Measurements from ENCODE around the gene GNG7. TPM values are rescaled to one million over a fixed set of nuclear protein-coding genes. Genes with fewer than 3 reads are reported as not detected.

The GNG7 gene
- total RNA-seq, 4 donors from 2014 or later, result 2.1 to 4.3 (median 3.0) TPM

GRCh38 chr19:2726160-2726855, 23.8 kb upstream of the GNG7 start:
- no peak overlapping the region for H3K27ac ChIP-seq
- H3K4me3 ChIP-seq, result no peak overlapping the region
- H3K27me3 ChIP-seq, result peaks cover 41% of the 10 kb centered on the region
- WGBS, result 86% methylated on average over 6 of the region's 15 CpGs
- no peak for TF ChIP-seq POLR2AphosphoS5 (IDR thresholded peaks at IDR 0.05)
- no peak for TF ChIP-seq EP300 (IDR thresholded peaks at IDR 0.05)
- no peak for TF ChIP-seq CTCF (IDR thresholded peaks at IDR 0.05)
- TF ChIP-seq POLR2A (IDR thresholded peaks at IDR 0.05), result no peak
- no peak for DNase-seq (ENCODE audit: low spot score in 2 of 2)
- H3K4me1 ChIP-seq, result peaks cover 31% of the 10 kb centered on the region
- no peaks in the 10 kb centered on the region for H3K36me3 ChIP-seq
- no peaks in the 10 kb centered on the region for H3K9me3 ChIP-seq

GRCh38 chr19:2724148-2724557, 21.7 kb upstream of the GNG7 start:
- Histone ChIP-seq H3K27ac (no peak overlapping the region), H3K9me3 (no peaks in the 10 kb centered on the region), H3K4me1 (peaks cover 45% of the 10 kb centered on the region), H3K4me3 (no peak overlapping the region), H3K36me3 (no peaks in the 10 kb centered on the region), H3K27me3 (peaks cover 56% of the 10 kb centered on the region)
- no peak for TF ChIP-seq POLR2AphosphoS5 (IDR thresholded peaks at IDR 0.05)
- TF ChIP-seq POLR2A (IDR thresholded peaks at IDR 0.05), result no peak
- TF ChIP-seq EP300 (IDR thresholded peaks at IDR 0.05), result no peak
- no peak for TF ChIP-seq CTCF (IDR thresholded peaks at IDR 0.05)
- 75% methylated on average over 7 of the region's 7 CpGs for WGBS
- no peak for DNase-seq (ENCODE audit: low spot score in 2 of 2)

- peaks cover 56% of the 10 kb centered on the region for H3K27me3 ChIP-seq
Observed at GRCh38 chr19:2723747-2724146, 21.3 kb upstream of the GNG7 start.

GRCh38 chr19:2723345-2723715, 20.8 kb upstream of the GNG7 start:
- Histone ChIP-seq H3K27me3 (peaks cover 56% of the 10 kb centered on the region), H3K4me1 (peaks cover 45% of the 10 kb centered on the region), H3K27ac (no peak overlapping the region), H3K4me3 (no peak overlapping the region), H3K36me3 (no peaks in the 10 kb centered on the region), H3K9me3 (no peaks in the 10 kb centered on the region)
- no peak for TF ChIP-seq EP300 (IDR thresholded peaks at IDR 0.05)
- TF ChIP-seq POLR2AphosphoS5 (IDR thresholded peaks at IDR 0.05), result no peak
- no peak for TF ChIP-seq POLR2A (IDR thresholded peaks at IDR 0.05)
- no peak for TF ChIP-seq CTCF (IDR thresholded peaks at IDR 0.05)
- DNase-seq (ENCODE audit: low spot score in 2 of 2), result no peak
- 64% methylated on average over 3 of the region's 13 CpGs for WGBS

More at GRCh38 chr19:2723747-2724146, 21.3 kb upstream of the GNG7 start:
- no peaks in the 10 kb centered on the region for H3K36me3 ChIP-seq
- WGBS, result 87% methylated on average over 3 of the region's 14 CpGs
- no peak overlapping the region for H3K27ac ChIP-seq
- H3K9me3 ChIP-seq, result no peaks in the 10 kb centered on the region
- H3K4me1 ChIP-seq, result peaks cover 45% of the 10 kb centered on the region
- no peak overlapping the region for H3K4me3 ChIP-seq
- no peak for TF ChIP-seq POLR2AphosphoS5 (IDR thresholded peaks at IDR 0.05)
- TF ChIP-seq EP300 (IDR thresholded peaks at IDR 0.05), result no peak
- no peak for TF ChIP-seq POLR2A (IDR thresholded peaks at IDR 0.05)
- no peak for TF ChIP-seq CTCF (IDR thresholded peaks at IDR 0.05)
- no peak for DNase-seq (ENCODE audit: low spot score in 2 of 2)

GRCh38 chr19:2722541-2723344, 20.2 kb upstream of the GNG7 start:
- no peak overlapping the region for H3K4me3 ChIP-seq

More at GRCh38 chr19:2722541-2723344, 20.2 kb upstream of the GNG7 start:
- TF ChIP-seq EP300 (IDR thresholded peaks at IDR 0.05) (no peak), POLR2A (IDR thresholded peaks at IDR 0.05) (no peak), CTCF (IDR thresholded peaks at IDR 0.05) (no peak), POLR2AphosphoS5 (IDR thresholded peaks at IDR 0.05) (no peak)
- Histone ChIP-seq H3K36me3 (no peaks in the 10 kb centered on the region), H3K27me3 (peaks cover 51% of the 10 kb centered on the region), H3K9me3 (no peaks in the 10 kb centered on the region), H3K27ac (no peak overlapping the region), H3K4me1 (peaks cover 45% of the 10 kb centered on the region)
- DNase-seq (ENCODE audit: low spot score in 2 of 2), result no peak
- 74% methylated on average over 5 of the region's 28 CpGs for WGBS

Measured in suprapubic skin (tissue), 4 donors.